LNCAP (cell line): ENCODE data around the gene PLEKHG4B.

Experiments
- CTCF ChIP-seq: fragments of 450-650 bp; IDR thresholded peaks from 2 replicates; pipeline ENCODE4 v1.5.1; 2017; ENCODE audit warnings: mild to moderate bottlenecking

PLEKHG4B gene

GRCh38 chr5:199950-200645 is 108.1 kb downstream of the PLEKHG4B start:
- no peak for TF ChIP-seq CTCF

GRCh38 chr5:200985-201384 is 109.0 kb downstream of the PLEKHG4B start:
- TF ChIP-seq CTCF: no peak

- TF ChIP-seq CTCF: no peak
Measured at GRCh38 chr5:201672-202071, 109.7 kb downstream of the PLEKHG4B start.

- no peak for TF ChIP-seq CTCF
Measured at GRCh38 chr5:203246-203930, 111.4 kb downstream of the PLEKHG4B start.

GRCh38 chr5:204001-204400 is 112.0 kb downstream of the PLEKHG4B start:
- no peak for TF ChIP-seq CTCF

GRCh38 chr5:204462-204861 is 112.5 kb downstream of the PLEKHG4B start:
- TF ChIP-seq CTCF: no peak

GRCh38 chr5:204966-205670 is 113.2 kb downstream of the PLEKHG4B start:
- TF ChIP-seq CTCF: no peak
